Measurements from ENCODE around the gene SDF2L1.
"Not testable (repeated sequence)": the region's sequence is repeated elsewhere in the genome, so short reads cannot be mapped to it uniquely, and the experiment has no call there.

SDF2L1 gene

DNA sequence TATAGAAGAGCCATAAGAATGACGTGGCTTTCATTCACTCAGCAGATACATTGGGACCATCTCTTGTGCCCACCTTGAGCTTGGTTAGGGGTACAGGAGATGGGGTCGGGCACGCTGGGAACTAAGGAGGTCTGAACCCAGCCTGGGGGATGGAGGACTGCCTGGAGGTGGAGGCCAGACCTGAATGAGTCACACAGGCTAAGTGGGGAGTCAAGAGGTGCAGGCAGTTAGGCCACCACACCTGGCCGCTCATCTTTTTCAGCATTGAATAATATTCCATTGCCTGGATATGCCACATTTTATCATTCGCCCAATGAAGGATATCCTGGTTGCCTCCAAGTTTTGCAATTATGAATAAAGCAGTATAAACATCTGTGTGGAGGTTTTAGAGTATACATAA is 19.9 kb downstream of the SDF2L1 start:
- DNase-seq (ENCODE audit: low spot score), result no peak

DNA sequence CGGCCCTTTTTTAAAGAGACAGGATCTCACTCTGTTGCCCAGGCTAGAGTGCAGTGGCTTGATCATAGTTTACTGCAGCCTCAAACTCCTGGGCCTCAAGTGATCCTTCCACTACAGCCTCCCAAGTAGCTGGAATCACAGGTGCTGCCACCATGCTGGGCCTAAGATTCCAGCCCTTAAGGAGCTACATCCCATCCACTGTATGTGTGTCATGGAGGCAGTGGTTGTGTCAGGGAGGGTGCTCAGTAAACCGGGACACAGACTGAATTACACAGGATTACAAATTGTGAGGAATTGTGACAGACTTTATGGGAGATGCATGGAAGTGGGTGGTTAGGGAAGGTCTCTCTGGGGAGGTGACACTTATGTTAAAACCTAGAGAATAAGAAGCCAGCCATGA is 21.6 kb downstream of the SDF2L1 start:
- DNase-seq (ENCODE audit: low spot score), result no peak

DNA sequence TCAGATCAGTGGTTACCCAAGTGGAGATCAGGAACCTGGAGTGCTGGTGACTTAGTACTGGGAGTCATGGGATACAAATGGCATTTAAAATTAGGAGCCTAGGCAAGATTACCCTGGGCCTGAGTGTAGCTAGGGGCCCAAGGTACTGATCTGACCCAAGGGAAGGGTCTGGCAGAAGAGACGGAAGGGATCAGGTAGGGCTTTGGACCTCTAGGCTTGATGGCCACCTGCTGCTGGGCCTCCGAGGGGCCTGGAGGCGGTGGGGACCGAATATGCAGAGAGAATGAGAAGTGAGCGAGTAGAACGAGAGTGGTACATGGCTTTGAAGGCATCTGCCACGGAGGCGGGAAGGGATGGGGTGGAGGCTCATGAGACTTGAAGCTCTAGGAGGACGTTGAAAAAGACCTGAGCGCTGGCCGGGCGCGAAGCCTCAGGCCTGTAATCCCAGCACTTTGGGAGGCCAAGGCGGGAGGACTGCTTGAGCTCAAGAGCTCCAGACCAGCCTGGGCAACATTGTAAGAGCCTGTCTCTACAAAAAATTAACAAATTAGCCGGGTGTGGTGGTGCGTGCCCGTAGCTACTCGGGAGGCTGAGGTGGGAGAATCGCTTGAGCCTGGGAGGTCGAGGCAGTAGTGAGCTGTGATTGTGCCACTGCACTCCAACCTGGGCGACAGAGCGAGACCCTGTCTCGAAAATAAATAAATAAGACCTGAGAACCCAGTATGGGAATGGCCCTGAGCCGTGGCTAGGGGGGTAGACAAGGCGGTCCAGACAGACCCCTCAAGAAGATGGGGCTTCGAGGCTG is 23.1 kb downstream of the SDF2L1 start:
- no peak for DNase-seq (ENCODE audit: low spot score)

DNA sequence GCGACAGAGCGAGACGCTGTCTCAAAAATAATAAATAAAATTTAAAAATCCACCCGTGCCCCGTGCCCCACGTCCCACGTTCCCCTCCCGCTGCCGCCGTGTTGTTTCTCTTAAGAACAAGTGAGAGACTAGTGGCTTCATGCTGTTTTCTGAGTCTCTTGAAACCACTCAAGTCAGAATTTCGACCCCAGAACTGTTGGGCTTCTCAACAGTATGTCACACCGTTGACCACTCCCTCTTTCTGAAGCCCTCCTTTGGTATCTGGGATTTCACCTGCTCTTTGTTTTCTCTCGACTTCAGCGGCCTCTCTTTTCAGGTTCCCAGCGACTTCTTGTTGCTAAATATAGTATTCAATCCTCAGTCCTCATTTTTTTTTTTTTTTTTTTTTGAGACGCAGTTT is 24.7 kb downstream of the SDF2L1 start:
- no peak for DNase-seq (ENCODE audit: low spot score)

DNA sequence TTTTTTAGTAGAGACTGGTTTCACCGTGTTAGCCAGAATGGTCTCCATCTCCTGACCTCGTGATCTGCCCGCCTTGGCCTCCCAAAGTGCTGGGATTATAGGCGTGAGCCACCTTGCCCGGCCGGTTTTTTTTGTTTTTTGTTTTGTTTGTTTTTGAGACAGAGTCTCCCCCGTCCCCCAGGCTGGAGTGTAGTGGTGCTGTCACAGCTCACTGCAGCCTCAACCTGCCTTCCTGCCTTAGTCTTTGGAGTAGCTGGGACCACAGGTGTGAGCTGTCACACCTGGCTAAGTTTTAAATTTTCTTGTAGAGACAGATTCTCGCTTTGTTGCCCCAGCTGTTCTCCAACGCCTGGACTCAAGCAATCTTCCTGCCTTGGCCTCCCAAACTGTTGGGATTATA is 26.9 kb downstream of the SDF2L1 start:
- no peak for DNase-seq (ENCODE audit: low spot score)

DNA sequence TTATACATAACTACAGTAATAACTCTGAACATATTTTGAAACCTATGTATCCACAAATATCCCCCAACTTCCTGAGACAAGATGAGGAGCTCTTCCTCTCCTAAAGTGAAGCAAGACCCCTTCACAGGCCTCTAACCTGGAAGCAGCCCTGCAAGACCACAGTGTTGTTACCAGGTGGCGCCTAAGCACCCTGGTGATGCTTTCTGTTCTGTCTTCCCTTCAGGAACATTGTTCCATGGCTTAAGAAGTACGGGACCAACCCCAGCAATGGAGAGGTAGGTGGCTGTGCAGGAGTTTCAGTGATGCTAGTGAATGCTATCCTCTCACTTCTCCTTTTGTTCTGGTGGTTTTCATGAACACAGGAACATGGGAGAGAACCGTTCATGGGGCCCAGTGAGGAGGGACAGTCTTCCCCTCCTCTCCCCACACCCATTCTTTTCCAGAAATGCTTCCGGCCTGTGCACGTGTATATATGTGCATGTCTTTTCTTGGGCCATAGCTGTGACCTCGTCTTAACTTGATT is 30.1 kb downstream of the SDF2L1 start:
- DNase-seq (ENCODE audit: low spot score), result no peak

DNA sequence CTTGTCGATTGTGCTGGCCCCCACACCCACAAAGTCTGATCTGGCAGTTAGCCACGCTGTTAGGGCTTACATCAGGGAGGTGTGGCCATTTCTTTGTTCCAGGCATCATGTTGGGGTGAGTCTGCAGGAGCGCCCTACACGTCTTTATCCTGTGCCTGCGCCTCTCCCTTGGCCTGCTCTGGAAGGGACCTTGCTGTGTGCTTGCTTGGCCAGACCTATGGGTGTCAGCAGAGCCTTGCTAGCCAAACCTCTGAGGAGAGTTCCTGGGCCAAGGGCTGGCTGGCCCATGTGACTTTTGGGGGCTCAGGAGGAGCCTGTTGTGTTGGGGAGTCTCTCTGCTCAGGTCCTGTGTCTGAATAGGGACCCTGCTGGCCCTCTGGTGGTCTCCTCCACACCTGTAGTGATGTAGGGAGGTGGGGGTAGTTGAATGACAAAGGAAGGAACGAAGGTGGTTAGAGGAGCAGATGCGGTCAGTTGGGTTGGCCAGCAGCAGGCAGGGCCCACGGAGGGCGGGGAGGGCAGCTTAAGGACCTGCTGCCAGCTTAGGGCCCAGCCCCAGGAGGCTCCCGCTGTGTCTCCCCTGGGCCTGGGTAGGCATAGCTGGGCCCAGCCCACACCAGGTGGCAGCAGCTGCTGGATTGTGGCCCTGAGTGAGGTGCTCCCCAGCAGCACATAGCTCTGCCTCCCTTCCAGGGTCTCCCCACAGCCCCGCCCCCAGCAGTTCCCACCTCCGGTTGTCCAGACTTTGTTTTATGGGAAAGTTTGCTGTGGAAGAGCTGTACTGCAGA is 31.6 kb downstream of the SDF2L1 start:
- DNase-seq (ENCODE audit: low spot score), result no peak

DNA sequence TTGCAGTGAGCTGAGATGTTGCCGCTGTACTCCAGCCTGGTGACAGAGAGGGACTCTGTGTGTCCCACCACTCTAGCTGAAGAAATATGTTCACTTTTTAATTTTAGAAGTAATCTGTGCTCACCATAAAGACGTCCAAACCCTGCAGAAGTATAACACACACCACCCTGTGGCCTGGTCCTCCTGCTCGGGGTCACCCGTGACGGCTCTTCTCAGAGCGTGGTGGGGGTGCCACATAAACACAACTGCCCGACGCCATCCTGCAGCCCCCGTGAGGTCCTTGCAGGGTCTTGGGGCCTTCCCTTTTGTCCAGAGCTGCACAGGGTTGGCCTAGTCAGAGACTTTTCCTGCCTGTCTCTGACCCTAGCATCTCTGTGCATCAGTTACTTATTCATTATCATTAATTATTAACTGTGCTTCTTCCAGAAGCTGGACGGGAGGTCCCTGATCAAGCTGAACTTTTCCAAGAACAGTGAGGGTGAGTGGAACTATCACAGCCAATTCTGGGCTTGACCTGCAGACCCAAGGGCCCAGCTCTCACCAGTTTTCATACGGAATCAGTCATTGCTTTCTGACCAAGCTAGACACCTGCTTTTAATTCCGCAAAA is 32.6 kb downstream of the SDF2L1 start:
- no peak for DNase-seq (ENCODE audit: low spot score)

DNA sequence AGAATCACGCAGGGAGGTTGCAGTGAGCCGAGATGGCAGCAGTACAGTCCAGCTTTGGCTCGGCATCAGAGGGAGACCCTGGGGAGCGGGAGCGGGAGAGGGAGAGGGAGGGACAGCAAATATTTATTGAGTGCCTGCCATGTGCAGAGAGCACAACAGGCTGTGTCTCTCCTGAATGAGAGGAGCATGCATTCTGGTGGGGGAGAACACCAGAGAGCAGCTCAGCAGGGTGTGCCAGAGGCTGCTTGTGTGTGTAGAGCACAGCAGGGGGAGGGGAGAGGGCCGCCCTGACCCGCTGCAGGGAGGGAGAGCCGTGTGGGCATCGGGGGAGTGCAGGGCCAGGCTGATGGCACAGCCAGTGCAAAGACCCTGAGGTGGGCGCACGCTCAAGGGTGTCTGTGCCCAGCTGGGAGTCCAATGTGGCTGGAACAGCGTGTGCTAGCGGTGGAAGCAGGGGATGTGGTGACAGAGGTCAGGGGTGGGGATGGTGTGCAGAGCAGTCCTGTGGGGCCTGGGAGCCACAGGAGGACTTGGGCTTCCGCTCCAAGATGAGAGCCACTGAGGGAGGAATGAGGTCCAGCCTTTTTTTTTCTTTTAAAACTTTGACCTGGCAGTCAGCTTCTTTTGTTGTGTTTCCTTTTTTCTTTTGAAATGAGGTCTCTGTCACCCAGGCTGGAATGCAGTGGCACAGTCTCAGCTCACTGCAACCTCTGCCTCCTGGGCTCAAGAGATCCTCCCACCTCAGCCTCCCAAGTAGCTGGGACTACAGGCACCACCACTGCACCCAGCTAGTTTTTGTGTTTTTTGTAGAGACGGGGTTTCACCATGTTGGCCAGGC is 35.7 kb downstream of the SDF2L1 start:
- no peak for DNase-seq (ENCODE audit: low spot score)

DNA sequence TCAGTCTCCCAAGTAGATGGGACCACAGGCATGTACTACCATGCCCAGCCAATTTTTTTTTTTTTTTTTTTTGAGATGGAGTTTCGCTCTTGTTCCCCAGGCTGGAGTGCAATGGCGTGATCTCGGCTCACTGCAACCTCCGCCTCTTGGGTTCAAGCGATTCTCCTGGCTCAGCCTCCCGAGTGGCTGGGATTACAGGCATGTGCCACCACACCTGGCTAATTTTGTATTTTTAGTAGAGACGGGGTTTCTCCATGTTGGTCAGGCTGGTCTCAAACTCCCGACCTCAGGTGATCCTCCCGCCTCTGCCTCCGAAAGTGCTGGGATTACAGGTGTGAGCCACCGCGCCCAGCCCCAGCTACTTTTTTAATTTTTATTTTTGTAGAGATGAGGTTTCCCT is 36.7 kb downstream of the SDF2L1 start:
- not testable (repeated sequence) for DNase-seq (ENCODE audit: low spot score)

DNA sequence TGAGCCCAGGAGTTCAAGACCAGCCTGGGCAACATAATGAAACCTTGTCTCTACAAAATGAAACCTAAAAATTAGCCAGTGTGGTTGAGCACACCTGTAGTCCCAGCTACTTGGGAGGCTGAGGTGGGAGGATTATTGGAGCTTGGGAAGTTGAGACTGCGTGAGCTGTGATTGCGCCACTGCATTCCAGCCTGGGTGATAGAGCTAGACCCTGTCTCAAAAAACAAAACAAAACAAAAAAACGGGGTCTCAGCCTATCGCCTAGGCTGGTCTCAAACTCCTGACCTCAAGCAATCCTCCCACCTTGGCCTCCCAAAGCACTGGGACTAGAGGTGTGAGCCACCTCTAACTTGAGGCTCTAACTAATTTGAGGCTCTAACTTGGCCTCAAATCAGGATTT is 37.3 kb downstream of the SDF2L1 start:
- DNase-seq (ENCODE audit: low spot score), result no peak

DNA sequence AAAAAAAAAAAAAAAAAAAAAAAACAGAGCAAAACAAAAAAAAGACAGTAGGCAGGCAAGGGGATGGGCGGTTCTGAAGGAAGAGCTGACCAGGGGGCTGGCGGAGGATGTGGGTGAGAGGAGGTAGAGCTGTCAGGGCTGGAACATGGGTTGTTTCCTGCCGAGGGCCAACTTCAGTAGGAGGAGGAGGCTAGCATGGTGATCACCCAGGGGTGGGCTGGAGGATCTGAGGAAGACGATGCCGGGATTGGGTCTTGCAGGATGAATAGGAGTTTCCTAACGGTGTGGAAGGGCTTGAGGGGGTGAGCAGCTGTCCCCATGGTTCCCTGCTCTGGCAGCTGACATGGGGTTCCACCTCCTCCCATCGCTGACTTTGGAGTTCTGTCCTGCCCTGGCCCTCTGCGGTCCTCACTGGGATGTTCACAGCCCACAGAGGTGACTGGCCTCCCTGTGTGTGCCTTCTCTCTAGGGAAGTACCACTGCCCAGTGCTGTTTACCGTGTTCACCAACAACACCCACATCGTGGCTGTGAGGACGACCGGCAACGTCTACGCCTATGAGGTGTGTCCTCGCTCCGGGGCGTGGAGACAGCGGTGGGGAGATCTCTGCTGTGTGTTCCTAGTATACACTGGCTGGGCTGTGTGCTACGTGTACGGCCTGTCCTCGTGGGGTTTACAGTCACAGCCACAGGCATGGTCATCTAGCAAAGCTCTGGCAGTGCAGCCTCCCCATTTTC is 38.9 kb downstream of the SDF2L1 start:
- no peak for DNase-seq (ENCODE audit: low spot score)

DNA sequence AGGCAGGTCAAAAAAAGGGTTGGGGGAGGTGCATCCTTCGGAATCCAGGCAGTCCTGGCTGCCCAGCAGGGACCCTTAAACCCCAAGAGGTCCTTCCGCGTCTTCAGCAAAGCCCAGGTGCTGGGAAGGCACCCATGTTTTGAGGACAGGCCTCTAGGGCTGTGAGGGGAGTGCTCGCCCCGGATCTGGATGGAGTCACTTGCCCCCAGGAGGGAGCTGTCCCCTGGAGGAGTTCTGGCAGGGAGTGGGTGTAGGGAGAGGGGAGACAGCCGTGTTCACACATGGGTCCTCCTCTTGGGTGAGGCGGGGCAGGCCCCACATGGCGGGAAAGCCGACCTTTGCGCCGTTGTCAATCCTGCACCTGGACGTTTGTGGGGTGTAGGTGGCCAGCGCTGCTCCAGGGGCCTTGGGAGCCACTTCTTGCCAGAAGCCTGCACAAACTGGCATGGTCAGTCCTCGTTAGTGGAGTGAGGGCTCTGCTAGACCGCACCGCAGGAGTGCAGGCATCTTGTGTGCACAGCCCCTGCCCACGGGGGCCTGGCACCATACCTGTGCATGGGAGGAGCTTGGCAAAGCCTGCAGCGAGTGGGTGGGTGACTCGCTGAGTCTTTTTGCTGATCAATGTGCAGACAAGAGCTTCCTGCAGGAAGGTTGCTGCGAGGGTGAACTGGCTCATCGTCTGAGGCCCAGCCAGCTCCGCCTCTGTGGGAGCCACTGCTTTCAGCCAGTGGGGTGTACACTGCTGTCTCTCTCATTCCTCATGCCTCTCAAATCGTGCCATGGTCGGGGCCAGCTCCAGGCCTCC is 39.7 kb downstream of the SDF2L1 start:
- DNase-seq (ENCODE audit: low spot score), result no peak

DNA sequence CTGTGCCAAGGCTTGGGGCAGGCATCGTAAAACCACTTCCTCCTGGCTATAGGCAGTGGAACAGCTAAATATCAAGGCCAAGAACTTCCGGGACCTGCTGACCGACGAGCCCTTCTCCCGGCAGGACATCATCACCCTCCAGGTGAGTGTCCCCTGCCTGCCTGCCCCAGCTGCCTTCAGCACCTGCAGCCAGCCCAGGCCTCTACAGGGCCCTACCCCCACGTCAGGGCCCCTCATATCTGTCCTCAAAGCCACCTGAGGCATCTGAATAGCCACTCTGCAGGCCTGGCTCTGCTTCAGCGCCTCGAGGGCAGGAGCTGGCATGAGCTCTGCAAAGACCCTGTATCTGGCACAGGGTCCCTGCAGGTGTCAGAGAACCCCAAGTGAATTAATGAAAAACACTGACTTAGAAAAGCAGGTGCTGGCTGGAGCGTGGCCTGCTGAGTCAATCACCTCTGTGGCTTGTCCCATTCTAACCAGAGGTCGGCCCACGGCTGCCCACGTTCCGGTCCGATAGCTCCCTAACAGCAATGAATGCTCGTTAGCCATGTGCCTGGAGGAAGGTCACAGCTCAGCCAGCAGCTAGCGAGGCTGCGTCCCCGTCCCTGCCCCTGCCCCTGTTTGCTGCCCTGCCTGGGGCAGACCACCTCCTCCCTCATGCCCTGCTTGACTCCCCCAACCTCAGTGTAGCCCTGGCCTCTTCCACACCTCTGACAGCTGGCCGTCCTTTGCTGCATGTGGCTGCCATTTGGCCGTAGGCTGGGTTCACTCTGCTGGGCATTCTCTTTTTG is 40.5 kb downstream of the SDF2L1 start:
- DNase-seq (ENCODE audit: low spot score), result no peak

DNA sequence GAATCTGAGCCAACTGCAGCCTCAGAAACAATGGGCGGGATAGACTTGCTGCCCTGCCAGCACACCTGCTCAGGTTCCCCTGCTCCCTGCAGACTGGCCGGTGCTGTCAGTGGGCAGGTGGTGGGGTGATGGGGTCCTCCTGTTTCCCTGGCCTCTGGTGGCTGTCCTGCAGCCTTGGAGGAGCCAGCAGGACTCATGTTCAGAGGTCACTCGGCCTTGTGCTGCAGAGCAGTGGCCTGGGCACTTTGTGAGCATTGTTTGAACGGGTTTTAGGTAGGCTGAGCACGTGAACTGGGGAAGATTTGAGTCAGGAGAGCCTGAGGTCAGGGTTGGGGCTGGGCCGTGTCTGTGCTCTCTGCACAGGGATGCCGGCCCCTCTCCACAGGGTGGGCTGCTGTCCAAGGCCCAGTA is 41.3 kb downstream of the SDF2L1 start:
- DNase-seq (ENCODE audit: low spot score), result no peak

DNA sequence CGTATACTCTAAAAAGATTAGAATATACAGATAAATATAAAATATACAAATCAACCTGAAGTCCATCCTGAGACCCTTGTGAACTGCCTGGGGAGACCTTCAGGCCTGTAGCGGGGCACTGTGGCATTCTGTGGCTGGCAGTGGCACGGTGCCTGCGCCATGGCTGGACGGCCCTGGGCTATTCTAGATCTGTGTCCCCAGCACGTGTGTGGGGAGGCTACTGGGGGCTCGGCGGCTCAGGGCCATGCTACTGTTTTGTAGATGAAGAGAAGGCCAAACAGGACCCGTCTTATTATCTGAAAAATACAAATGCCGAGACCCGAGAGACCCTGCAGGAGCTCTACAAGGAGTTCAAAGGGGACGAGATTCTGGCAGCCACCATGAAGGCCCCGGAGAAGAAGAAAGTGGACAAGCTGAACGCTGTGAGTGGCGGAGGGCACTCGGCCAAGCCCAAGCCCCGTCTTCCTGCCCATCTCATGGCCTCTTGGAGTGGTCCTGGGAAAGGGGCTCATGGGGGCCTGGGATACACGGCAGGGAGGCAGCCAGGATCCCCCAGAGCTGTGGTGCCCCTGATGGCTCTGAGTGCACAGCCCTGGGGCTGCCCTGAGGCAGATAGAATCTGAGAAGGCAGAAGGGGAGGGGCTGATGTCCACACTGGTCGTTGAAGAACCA is 42.5 kb downstream of the SDF2L1 start:
- DNase-seq (ENCODE audit: low spot score), result no peak

DNA sequence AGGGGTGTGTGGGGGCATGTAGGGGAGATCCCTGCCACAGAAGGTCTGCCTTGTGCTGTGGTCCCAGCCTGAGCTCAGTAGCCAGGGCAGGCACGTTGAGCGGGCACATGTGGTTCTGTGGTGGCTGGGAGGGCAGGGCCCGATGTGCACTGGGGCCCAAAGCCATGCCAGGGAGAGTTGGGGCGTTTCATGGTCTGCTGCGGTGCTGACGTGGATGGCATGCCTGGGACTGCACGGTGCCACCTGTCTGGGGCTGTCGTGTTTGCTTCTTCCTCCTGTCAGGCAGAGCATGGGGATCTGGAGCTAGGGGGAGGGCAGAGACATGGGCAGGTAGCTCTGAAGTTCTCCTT is 43.0 kb downstream of the SDF2L1 start:
- no peak for DNase-seq (ENCODE audit: low spot score)

DNA sequence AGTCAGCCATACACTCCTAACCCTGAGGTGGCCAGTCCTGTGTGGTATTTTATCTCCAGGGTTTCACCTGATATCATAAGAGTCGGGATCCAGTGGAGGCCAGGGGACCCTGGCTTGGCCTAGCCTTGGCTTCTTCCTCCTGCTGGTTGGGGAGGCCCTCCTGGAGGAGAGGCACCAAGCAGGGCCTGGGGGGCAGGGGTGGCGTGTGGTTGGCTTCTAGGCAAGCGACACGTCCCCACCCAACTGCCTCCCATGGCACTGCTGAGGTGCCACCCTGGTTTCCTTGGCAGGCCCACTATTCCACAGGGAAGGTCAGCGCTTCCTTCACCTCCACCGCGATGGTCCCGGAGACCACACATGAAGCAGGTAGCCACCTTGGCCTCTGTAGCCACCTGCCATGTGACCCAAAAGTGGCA is 44.1 kb downstream of the SDF2L1 start:
- no peak for DNase-seq (ENCODE audit: low spot score)

Data from GM03348 (cell line).